ENCODE data around the gene CDC20B. TPM values are rescaled to one million over a fixed set of nuclear protein-coding genes. Genes with fewer than 3 reads are reported as not detected.
"Not testable (repeated sequence)": the region's sequence is repeated elsewhere in the genome, so short reads cannot be mapped to it uniquely, and the experiment has no call there.

Gene CDC20B
- total RNA-seq, 1 donor from 2014 or later: not detected

DNA sequence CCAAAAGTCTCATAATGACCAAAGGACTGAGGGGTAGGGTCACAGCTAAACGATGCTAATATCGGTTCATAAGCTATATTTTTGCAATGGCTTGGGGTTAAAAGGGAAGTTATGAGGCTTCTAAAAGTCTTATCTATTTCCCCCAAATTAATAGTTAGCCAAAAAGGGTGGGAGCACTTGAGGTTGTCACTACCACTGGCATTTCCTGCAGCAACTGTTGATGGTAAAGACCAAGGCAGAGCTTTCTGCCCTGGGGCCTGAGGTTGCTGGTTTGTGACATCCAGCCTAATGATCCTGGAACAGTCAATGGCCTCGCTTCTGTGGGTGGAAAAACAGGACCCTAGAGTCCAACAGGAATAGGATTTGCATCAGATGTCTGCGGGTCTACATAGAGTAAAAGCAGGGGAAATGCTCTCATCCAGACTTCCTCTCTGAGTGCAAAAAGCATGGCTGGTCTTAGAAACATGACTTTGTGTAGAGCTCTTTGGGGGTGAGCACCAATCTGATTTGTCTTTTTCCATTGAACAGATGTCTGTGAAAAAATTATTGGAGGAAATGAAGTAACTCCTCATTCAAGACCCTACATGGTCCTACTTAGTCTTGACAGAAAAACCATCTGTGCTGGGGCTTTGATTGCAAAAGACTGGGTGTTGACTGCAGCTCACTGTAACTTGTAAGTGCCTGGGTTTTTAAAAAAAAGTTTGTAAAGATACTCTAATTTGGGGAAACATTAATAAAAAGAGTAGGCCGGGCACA, 67.9 kb downstream of the CDC20B start:
- TF ChIP-seq CTCF (conservative IDR thresholded peaks at IDR 0.05): no peak
- no peaks in the 10 kb centered on the region for H3K36me3 Mint-ChIP-seq (ENCODE audit: low read depth)
- peaks cover 4% of the 10 kb centered on the region for H3K9me3 Mint-ChIP-seq
- no peak overlapping the region for H3K27ac Mint-ChIP-seq (ENCODE audit: unreplicated experiment)
- no peak overlapping the region for H3K4me3 Mint-ChIP-seq
- no peaks in the 10 kb centered on the region for H3K27me3 Mint-ChIP-seq (ENCODE audit: low read depth)
- DNase-seq (ENCODE audit: low read depth, low spot score): no peak
- peaks cover 14% of the 10 kb centered on the region for H3K4me1 Mint-ChIP-seq

GRCh38 chr5:55104036-55104772, 68.8 kb downstream of the CDC20B start:
- DNase-seq (ENCODE audit: low read depth, low spot score): no peak
- Mint-ChIP-seq H3K27ac (ENCODE audit: unreplicated experiment) (peak overlapping the region; percentile 85), H3K4me1 (peaks cover 10% of the 10 kb centered on the region)

GRCh38 chr5:55102348-55102747, 70.6 kb downstream of the CDC20B start, which contains the start of gene GZMA:
Gene GZMA, plus strand, starts transcription at chr5:55102646. Its CDS starts 37 bp downstream, at chr5:55102683.
- H3K36me3 Mint-ChIP-seq (ENCODE audit: low read depth): no peaks in the 10 kb centered on the region
- no peak for DNase-seq (ENCODE audit: low read depth, low spot score)
- H3K4me3 Mint-ChIP-seq: no peak within 1 kb of the TSS
- H3K9me3 Mint-ChIP-seq: peaks cover 4% of the 10 kb centered on the region
- no peak for TF ChIP-seq CTCF (conservative IDR thresholded peaks at IDR 0.05)
- H3K4me1 Mint-ChIP-seq: peaks cover 10% of the 10 kb centered on the region
- H3K27me3 Mint-ChIP-seq (ENCODE audit: low read depth): no peaks in the 10 kb centered on the region
- H3K27ac Mint-ChIP-seq (ENCODE audit: unreplicated experiment): no peak within 1 kb of the TSS

More at GRCh38 chr5:55104036-55104772, 68.8 kb downstream of the CDC20B start:
- no peaks in the 10 kb centered on the region for H3K27me3 Mint-ChIP-seq (ENCODE audit: low read depth)
- H3K36me3 Mint-ChIP-seq (ENCODE audit: low read depth): no peaks in the 10 kb centered on the region
- H3K4me3 Mint-ChIP-seq: no peak overlapping the region
- H3K9me3 Mint-ChIP-seq: peaks cover 4% of the 10 kb centered on the region
- no peak for TF ChIP-seq CTCF (conservative IDR thresholded peaks at IDR 0.05)

DNA sequence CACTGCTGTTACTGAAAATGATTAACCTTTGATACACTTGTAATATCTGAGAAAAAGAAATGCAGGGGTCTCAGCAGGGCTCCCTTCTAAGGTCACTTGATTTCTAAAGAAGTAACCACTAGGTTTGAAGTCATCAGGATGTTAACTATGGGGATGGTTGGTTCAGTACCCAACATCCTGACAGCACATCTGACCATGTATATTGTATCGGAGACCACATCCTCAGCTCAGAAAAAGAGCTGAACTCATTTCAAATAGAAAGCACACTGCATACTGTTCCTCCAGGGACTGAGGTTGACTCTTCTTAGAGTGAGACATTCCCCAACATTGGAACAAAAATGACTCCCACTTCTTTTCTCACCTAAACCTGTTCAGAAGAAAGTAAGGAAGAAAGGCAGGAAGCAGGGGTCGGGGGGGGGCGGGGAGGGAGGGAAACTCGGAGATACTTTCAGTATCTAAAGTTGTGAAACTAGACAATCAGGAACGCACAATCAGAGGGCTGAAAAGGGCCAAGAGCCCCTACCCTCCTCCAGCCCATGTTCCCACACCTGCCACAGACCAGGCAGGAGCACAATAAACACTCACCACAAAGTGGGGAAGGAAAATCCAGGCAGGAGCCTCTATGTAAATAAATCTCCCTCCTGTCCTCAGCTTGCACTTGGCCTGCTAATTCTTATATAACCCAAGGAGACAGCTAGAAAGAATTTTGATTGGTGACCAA, 71.3 kb downstream of the CDC20B start:
- Mint-ChIP-seq H3K4me3 (no peak overlapping the region), H3K4me1 (peaks cover 10% of the 10 kb centered on the region), H3K27me3 (ENCODE audit: low read depth) (no peaks in the 10 kb centered on the region), H3K36me3 (ENCODE audit: low read depth) (no peaks in the 10 kb centered on the region), H3K9me3 (peaks cover 4% of the 10 kb centered on the region), H3K27ac (ENCODE audit: unreplicated experiment) (no peak overlapping the region)
- no peak for TF ChIP-seq CTCF (conservative IDR thresholded peaks at IDR 0.05)
- no peak for DNase-seq (ENCODE audit: low read depth, low spot score)

GRCh38 chr5:55101148-55101547, 71.8 kb downstream of the CDC20B start:
- H3K9me3 Mint-ChIP-seq; DNase-seq (ENCODE audit: low read depth, low spot score); H3K4me1 Mint-ChIP-seq; H3K4me3 Mint-ChIP-seq; H3K27ac Mint-ChIP-seq (ENCODE audit: unreplicated experiment); H3K27me3 Mint-ChIP-seq (ENCODE audit: low read depth); H3K36me3 Mint-ChIP-seq (ENCODE audit: low read depth): not testable (repeated sequence)

Data from neural crest cell (in vitro differentiated cells).